WTC11 (cell line): ENCODE results near the gene FER. TPM values are rescaled to one million over a fixed set of nuclear protein-coding genes. Genes with fewer than 3 reads are reported as not detected.
A peak's percentile ranks its signal among the peaks of the same experiment; 100 is the strongest.

ENCODE experiments used
- ATAC-seq: fragments of 200-7000 bp; cut with Tn5 transposase; 2 replicates; pipeline ENCODE4 v1.10.0; 2021; ENCODE audit warnings: mild to moderate bottlenecking, moderate library complexity
- CTCF ChIA-PET: fragments of 300-600 bp; sonication (Branson Sonifier 250); formaldehyde crosslinking; loops from one replicate; lab custom pipeline; 2021; ENCODE audit warnings: antibody characterized with exemption; lab: Charles Lee
- POLR2A ChIA-PET: fragments of 350-600 bp; sonication (Branson Sonifier 250); formaldehyde crosslinking; loops from one replicate; lab custom pipeline; 2021; ENCODE audit warnings: antibody characterized with exemption; lab: Charles Lee
- DNase-seq: peaks from one replicate; pipeline ENCODE4 v3.0.0; 2021; ENCODE audit warnings: low spot score
- H3K27ac Mint-ChIP-seq: 2 replicates; pipeline ENCODE4 v1.8.0; 2021; ENCODE audit warnings: mixed read lengths
- H3K27me3 Mint-ChIP-seq: 2 replicates; pipeline ENCODE4 v1.8.0; 2021; ENCODE audit warnings: low read depth, mild to moderate bottlenecking, moderate library complexity, mixed read lengths
- H3K36me3 Mint-ChIP-seq: 2 replicates; pipeline ENCODE4 v1.8.0; 2021; ENCODE audit warnings: mixed read lengths
- H3K4me1 Mint-ChIP-seq: 2 replicates; pipeline ENCODE4 v1.8.0; 2022; ENCODE audit warnings: mixed read lengths
- H3K4me3 Mint-ChIP-seq: 2 replicates; pipeline ENCODE4 v1.8.0; 2021; ENCODE audit warnings: mild to moderate bottlenecking, moderate library complexity, mixed read lengths
- H3K9me3 Mint-ChIP-seq: 2 replicates; pipeline ENCODE4 v1.8.0; 2021; ENCODE audit warnings: mixed read lengths
- CDX4 ChIP-seq: fragments of 250-450 bp; sonication (Bioruptor Pico); IDR thresholded peaks from 2 replicates; pipeline ENCODE4 v1.9.0; 2021; ENCODE audit warnings: moderate library complexity, mild to moderate bottlenecking, inconsistent platforms, borderline replicate concordance
- ERG ChIP-seq: fragments of 250-450 bp; sonication (Bioruptor Pico); IDR thresholded peaks from 2 replicates; pipeline ENCODE4 v1.8.0; 2021; ENCODE audit warnings: mild to moderate bottlenecking
- ESRRA ChIP-seq: sonication (generic); formaldehyde crosslinking; IDR thresholded peaks from 2 replicates; pipeline ENCODE4 v1.8.1; 2022; ENCODE audit warnings: mild to moderate bottlenecking, missing genetic modification reagents, borderline replicate concordance
- ETV6 ChIP-seq: sonication (generic); formaldehyde crosslinking; IDR thresholded peaks from 2 replicates; pipeline ENCODE4 v1.8.1; 2022; ENCODE audit warnings: mild to moderate bottlenecking, missing genetic modification reagents
- JAZF1 ChIP-seq: fragments of 250-450 bp; sonication (Bioruptor Pico); IDR thresholded peaks from 2 replicates; pipeline ENCODE4 v1.9.0; 2021; ENCODE audit warnings: moderate library complexity, mild to moderate bottlenecking, inconsistent platforms
- JUN ChIP-seq: sonication (generic); formaldehyde crosslinking; IDR thresholded peaks from 2 replicates; pipeline ENCODE4 v1.8.0; 2023; ENCODE audit warnings: mild to moderate bottlenecking, missing genetic modification reagents
- NFE2L1 ChIP-seq: sonication (generic); formaldehyde crosslinking; IDR thresholded peaks from 2 replicates; pipeline ENCODE4 v1.8.1; 2023; ENCODE audit warnings: missing genetic modification reagents
- NR3C1 ChIP-seq: sonication (generic); formaldehyde crosslinking; conservative IDR thresholded peaks from 2 replicates; pipeline ENCODE4 v1.8.1; 2023; ENCODE audit warnings: low read depth, mild to moderate bottlenecking, missing genetic modification reagents
- SMAD4 ChIP-seq: sonication (generic); formaldehyde crosslinking; IDR thresholded peaks from 2 replicates; pipeline ENCODE4 v1.8.0; 2022; ENCODE audit warnings: mild to moderate bottlenecking, missing genetic modification reagents
- TCF7 ChIP-seq: sonication (generic); formaldehyde crosslinking; IDR thresholded peaks from 2 replicates; pipeline ENCODE4 v1.8.0; 2022; ENCODE audit warnings: mild to moderate bottlenecking, low read depth, missing genetic modification reagents, moderate library complexity
- TEAD1 ChIP-seq: sonication (generic); formaldehyde crosslinking; IDR thresholded peaks from 2 replicates; pipeline ENCODE4 v1.8.0; 2022; ENCODE audit warnings: mild to moderate bottlenecking, missing genetic modification reagents
- USF1 ChIP-seq: sonication (generic); formaldehyde crosslinking; IDR thresholded peaks from 2 replicates; pipeline ENCODE4 v1.8.0; 2022; ENCODE audit warnings: mild to moderate bottlenecking, missing genetic modification reagents
- ZNF232 ChIP-seq: sonication (generic); formaldehyde crosslinking; IDR thresholded peaks from 2 replicates; pipeline ENCODE4 v1.8.0; 2022; ENCODE audit warnings: mild to moderate bottlenecking, missing genetic modification reagents
- ZNF396 ChIP-seq: fragments of 250-450 bp; sonication (Bioruptor Pico); IDR thresholded peaks from 2 replicates; pipeline ENCODE4 v1.8.0; 2021; ENCODE audit warnings: mild to moderate bottlenecking, moderate library complexity, borderline replicate concordance
- ZNF416 ChIP-seq: fragments of 250-450 bp; sonication (Bioruptor Pico); IDR thresholded peaks from 2 replicates; pipeline ENCODE4 v1.9.0; 2021; ENCODE audit warnings: mild to moderate bottlenecking, inconsistent platforms
- total RNA-seq: library from RNA; stranded (reverse); gene quantifications from 3 replicates; pipeline ENCODE4 v1.2.3, GENCODE V29; 2021
- TF ChIP-seq, protein P1 (sequence below): sonication (generic); formaldehyde crosslinking; IDR thresholded peaks from 2 replicates; pipeline ENCODE4 v1.8.0; 2023; ENCODE audit warnings: mild to moderate bottlenecking, missing genetic modification reagents

FER gene
- total RNA-seq, 1 experiment from 2014 or later: 13.8 TPM

DNA sequence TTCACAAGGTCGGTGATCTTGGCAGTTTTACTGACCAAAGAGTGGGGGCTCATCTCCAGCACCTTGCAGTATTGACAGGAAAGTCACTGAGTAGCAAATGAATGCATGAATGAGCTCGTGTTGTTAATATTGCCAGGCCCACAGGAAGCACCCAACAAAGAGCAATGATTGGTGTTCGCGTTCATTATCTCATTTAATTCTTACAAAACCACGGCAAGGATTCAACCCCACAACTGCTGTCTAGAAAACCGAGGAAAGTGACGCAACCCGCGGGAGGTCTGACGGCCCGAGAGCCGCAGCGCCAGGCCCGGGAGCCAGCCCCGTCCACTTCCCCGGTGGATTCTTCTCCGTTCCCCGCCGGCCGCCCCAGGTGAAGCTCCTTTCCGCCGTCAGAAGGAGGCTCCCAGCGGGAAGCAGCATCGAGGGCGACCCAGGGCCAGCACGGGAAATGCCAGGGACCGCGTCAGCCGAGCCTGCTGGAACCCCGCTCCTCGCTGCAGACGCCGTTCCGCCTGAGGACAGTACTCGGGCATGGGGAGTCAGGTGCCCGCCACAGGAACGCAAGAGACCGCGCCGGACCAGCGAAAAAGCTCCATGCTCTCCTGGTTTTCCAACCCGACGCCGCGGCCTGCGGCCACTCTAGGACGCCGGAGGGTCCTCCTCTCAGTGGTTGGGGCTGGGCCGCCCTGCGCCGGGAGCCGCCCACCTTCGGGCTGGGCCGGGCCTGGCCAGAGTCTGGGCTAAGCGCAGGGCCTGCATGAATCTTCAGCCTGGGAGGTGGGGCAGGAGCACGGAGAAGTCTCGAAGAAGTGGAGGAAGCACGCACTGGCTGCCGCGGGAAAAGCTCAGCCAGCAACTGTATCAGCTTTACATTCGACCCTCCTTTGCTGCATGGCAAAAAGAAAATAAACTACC lies 19.8 kb upstream of the FER start (continued):
- TF ChIP-seq ERG (CRISPR knock-in tag) (no peak), ZNF416 (no peak), TEAD1 (CRISPR knock-in tag) (peak; percentile 93), ZNF232 (0 out of 2 replicates have a peak, but pooled peaks have one; percentile 5), TCF7 (CRISPR knock-in tag) (no peak), CDX4 (CRISPR knock-in tag) (no peak), NR3C1 (CRISPR knock-in tag) (no peak; the same call in 1 of the 2 replicates), ETV6 (CRISPR knock-in tag) (peak; percentile 77), ZNF396 (CRISPR knock-in tag) (no peak), ESRRA (peak; percentile 71), JUN (peak; percentile 78)
- TF ChIP-seq, protein P1, sequence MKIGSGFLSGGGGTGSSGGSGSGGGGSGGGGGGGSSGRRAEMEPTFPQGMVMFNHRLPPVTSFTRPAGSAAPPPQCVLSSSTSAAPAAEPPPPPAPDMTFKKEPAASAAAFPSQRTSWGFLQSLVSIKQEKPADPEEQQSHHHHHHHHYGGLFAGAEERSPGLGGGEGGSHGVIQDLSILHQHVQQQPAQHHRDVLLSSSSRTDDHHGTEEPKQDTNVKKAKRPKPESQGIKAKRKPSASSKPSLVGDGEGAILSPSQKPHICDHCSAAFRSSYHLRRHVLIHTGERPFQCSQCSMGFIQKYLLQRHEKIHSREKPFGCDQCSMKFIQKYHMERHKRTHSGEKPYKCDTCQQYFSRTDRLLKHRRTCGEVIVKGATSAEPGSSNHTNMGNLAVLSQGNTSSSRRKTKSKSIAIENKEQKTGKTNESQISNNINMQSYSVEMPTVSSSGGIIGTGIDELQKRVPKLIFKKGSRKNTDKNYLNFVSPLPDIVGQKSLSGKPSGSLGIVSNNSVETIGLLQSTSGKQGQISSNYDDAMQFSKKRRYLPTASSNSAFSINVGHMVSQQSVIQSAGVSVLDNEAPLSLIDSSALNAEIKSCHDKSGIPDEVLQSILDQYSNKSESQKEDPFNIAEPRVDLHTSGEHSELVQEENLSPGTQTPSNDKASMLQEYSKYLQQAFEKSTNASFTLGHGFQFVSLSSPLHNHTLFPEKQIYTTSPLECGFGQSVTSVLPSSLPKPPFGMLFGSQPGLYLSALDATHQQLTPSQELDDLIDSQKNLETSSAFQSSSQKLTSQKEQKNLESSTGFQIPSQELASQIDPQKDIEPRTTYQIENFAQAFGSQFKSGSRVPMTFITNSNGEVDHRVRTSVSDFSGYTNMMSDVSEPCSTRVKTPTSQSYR: no peak; the same call in 1 of the 2 replicates

GRCh38 chr5:108728566-108729241 lies 19.0 kb upstream of the FER start:
- DNase-seq (no peak), ATAC-seq (peak; percentile 40)
- POLR2A ChIA-PET: interaction anchor here (1.1 to 4.1 kb wide), 9 partner anchors 20 to 347 kb away, joined by 3 to 54 read pairs (median 4); partner anchors contain the start of genes FBXL17 and FER
- H3K4me3 Mint-ChIP-seq: peak overlapping the region; percentile 80
- H3K9me3 Mint-ChIP-seq: no peaks in the 10 kb centered on the region
- peaks cover 37% of the 10 kb centered on the region for H3K4me1 Mint-ChIP-seq
- CTCF ChIA-PET: interaction anchor here (0.6 to 1.7 kb wide), 3 partner anchors 11 to 87 kb away, joined by 3 to 8 read pairs (median 5); no protein-coding TSS in a partner anchor
- H3K27ac Mint-ChIP-seq: peak overlapping the region; percentile 80
- no peak for TF ChIP-seq ZNF396 (CRISPR knock-in tag)
- TF ChIP-seq NFE2L1 (CRISPR knock-in tag): no peak
- TF ChIP-seq JAZF1 (CRISPR knock-in tag): no peak
- no peak for TF ChIP-seq SMAD4 (CRISPR knock-in tag)
- H3K27me3 Mint-ChIP-seq: no peaks in the 10 kb centered on the region
- H3K36me3 Mint-ChIP-seq: no peaks in the 10 kb centered on the region

DNA sequence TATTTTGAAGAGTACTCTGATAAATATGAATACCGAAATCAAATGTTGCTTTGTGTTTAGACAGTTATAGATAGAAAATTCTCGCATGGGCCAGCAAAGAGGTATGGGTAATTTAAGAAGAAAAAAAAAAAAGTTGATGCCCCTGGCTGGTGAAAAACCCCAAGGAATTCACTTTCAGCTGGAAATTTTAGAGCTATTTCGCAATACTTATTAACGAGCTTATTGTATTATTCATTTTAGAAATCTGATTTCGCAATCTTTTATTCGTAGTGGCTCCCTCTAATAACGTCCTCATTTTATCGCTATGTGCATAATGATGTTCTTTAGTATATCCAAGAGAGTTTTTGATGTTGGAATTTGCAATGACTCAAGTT lies 18.5 kb upstream of the FER start:
- no peak for ATAC-seq
- ChIA-PET POLR2A (interaction anchor here (4.1 kb wide), 1 partner anchor 20 kb away, joined by 54 read pairs; the partner anchor contains the start of gene FER), CTCF (interaction anchor here (0.8 kb wide), 1 partner anchor 87 kb away, joined by 3 read pairs; no protein-coding TSS in a partner anchor)
- Mint-ChIP-seq H3K27me3 (no peaks in the 10 kb centered on the region), H3K9me3 (no peaks in the 10 kb centered on the region), H3K36me3 (no peaks in the 10 kb centered on the region), H3K4me3 (peak overlapping the region; percentile 80), H3K4me1 (peaks cover 37% of the 10 kb centered on the region), H3K27ac (no peak overlapping the region)
- no peak for TF ChIP-seq USF1
- DNase-seq: no peak
